Measurements from ENCODE around the gene ZNF436. TPM values are rescaled to one million over a fixed set of nuclear protein-coding genes. Genes with fewer than 3 reads are reported as not detected.

The ZNF436 gene
- total and polyA plus RNA-seq, 2 experiments from 2014 or later: 25.3 to 52.1 TPM

DNA sequence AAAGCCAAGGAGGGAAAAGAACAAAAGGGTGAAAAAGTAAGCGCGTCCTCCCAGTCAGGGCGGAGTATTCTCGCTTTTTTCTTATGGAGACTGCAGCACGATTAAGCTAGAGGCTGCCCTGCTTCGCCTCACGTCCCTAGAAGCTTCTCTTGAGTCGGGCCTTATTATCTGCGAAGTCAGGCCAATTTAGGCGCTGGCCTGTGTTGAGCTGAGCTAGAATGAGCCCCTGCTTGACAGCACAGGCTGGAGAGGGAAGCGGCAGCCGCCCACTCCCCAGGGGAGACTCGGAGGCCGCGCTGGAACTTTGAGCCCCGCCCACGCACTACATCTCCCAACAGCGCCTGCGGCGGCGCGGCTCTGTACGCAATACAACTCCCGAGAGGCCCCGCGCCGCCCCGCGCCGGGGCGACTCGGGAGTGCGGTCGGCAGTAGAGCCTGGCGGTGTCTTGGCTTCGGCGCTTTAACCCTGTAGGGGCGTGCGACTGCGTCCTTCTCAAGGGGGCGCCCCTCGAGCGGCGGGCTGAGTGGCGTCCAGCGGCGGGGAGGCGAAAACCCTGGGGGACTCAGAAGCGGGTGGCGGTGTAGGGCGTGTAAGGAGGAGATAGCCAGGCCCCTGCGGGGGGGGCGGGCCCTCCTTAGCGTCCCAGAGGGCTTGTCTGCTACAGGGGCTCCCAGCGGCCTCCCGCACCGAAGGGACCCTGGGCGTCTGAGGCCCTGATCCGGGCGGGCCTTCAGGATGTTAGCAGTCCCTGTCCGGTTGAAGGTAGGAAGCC is 888 bp downstream of the ZNF436 start:
- no peaks in the 10 kb centered on the region for H3K9me3 ChIP-seq (ENCODE audit: low read depth)
- peak overlapping the region; percentile 95 for H3K4me3 ChIP-seq
- TF ChIP-seq, protein P1, sequence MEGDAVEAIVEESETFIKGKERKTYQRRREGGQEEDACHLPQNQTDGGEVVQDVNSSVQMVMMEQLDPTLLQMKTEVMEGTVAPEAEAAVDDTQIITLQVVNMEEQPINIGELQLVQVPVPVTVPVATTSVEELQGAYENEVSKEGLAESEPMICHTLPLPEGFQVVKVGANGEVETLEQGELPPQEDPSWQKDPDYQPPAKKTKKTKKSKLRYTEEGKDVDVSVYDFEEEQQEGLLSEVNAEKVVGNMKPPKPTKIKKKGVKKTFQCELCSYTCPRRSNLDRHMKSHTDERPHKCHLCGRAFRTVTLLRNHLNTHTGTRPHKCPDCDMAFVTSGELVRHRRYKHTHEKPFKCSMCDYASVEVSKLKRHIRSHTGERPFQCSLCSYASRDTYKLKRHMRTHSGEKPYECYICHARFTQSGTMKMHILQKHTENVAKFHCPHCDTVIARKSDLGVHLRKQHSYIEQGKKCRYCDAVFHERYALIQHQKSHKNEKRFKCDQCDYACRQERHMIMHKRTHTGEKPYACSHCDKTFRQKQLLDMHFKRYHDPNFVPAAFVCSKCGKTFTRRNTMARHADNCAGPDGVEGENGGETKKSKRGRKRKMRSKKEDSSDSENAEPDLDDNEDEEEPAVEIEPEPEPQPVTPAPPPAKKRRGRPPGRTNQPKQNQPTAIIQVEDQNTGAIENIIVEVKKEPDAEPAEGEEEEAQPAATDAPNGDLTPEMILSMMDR (IDR thresholded peaks at IDR 0.05; ENCODE audit: low read depth, low read length): peak; percentile 20
- peaks cover 34% of the 10 kb centered on the region for H3K4me1 ChIP-seq (ENCODE audit: low read depth)
- H3K27me3 ChIP-seq: no peaks in the 10 kb centered on the region
- peak; percentile 94 to 96 for DNase-seq (ENCODE audit: low read depth in 1 of 2, low spot score in 1 of 2)
- peak overlapping the region; percentile 97 for H3K27ac ChIP-seq
- peaks cover 24% of the 10 kb centered on the region for H3K36me3 ChIP-seq

GRCh38 chr1:23367791-23368561 is 1.7 kb downstream of the ZNF436 start:
- TF ChIP-seq, protein P1 (IDR thresholded peaks at IDR 0.05; ENCODE audit: low read depth, low read length): no peak
- H3K27ac ChIP-seq: peak overlapping the region; percentile 97
- peaks cover 26% of the 10 kb centered on the region for H3K36me3 ChIP-seq
- no peaks in the 10 kb centered on the region for H3K9me3 ChIP-seq (ENCODE audit: low read depth)
- H3K4me1 ChIP-seq (ENCODE audit: low read depth): peaks cover 28% of the 10 kb centered on the region
- H3K27me3 ChIP-seq: no peaks in the 10 kb centered on the region
- DNase-seq (ENCODE audit: low read depth in 1 of 2, low spot score in 1 of 2): peak; percentile 99
- peak overlapping the region; percentile 95 for H3K4me3 ChIP-seq

- H3K27me3 ChIP-seq: no peaks in the 10 kb centered on the region
- H3K36me3 ChIP-seq: peaks cover 31% of the 10 kb centered on the region
- no peak for DNase-seq (ENCODE audit: low read depth in 1 of 2, low spot score in 1 of 2)
- H3K4me1 ChIP-seq (ENCODE audit: low read depth): peaks cover 25% of the 10 kb centered on the region
- H3K4me3 ChIP-seq: peak overlapping the region; percentile 95
- H3K9me3 ChIP-seq (ENCODE audit: low read depth): no peaks in the 10 kb centered on the region
- peak overlapping the region; percentile 68 for H3K27ac ChIP-seq
- TF ChIP-seq, protein P1 (IDR thresholded peaks at IDR 0.05; ENCODE audit: low read depth, low read length): no peak
Observed at GRCh38 chr1:23367451-23367790, 2.2 kb downstream of the ZNF436 start.

GRCh38 chr1:23366598-23366997 is 3.0 kb downstream of the ZNF436 start:
- H3K27me3 ChIP-seq: no peaks in the 10 kb centered on the region
- no peak overlapping the region for H3K4me3 ChIP-seq
- H3K27ac ChIP-seq: no peak overlapping the region
- TF ChIP-seq, protein P1 (IDR thresholded peaks at IDR 0.05; ENCODE audit: low read depth, low read length): no peak
- no peak for DNase-seq (ENCODE audit: low read depth in 1 of 2, low spot score in 1 of 2)
- H3K9me3 ChIP-seq (ENCODE audit: low read depth): peaks cover 6% of the 10 kb centered on the region
- H3K4me1 ChIP-seq (ENCODE audit: low read depth): peaks cover 18% of the 10 kb centered on the region
- H3K36me3 ChIP-seq: peaks cover 39% of the 10 kb centered on the region

DNA sequence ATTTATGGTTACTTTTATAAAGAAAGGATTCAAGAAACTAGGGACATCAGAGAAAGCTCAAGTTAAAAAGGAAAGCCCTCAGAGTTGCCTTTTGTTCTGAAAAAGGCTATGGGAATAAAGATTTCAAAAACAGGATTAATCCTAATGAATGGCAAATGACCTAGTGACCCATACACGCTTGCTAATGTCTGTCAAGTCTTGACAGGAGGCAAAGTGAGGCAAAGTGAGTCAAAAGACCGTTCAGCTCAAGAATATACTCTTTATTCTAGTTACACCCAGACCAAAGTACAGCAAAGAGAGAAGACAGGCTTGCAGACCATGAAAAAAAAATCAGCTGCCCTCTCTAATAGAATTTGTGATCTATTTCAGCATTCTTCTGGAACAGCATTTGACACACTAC is 3.5 kb downstream of the ZNF436 start:
- Histone ChIP-seq H3K4me3 (no peak overlapping the region), H3K4me1 (ENCODE audit: low read depth) (peaks cover 14% of the 10 kb centered on the region), H3K27ac (no peak overlapping the region), H3K27me3 (no peaks in the 10 kb centered on the region), H3K9me3 (ENCODE audit: low read depth) (peaks cover 6% of the 10 kb centered on the region), H3K36me3 (peaks cover 44% of the 10 kb centered on the region)
- no peak for DNase-seq (ENCODE audit: low read depth in 1 of 2, low spot score in 1 of 2)
- TF ChIP-seq, protein P1 (IDR thresholded peaks at IDR 0.05; ENCODE audit: low read depth, low read length): no peak
